ENCODE results near the gene NUP37.
"Not testable (repeated sequence)": the region's sequence is repeated elsewhere in the genome, so short reads cannot be mapped to it uniquely, and the experiment has no call there.

NUP37 gene

DNA sequence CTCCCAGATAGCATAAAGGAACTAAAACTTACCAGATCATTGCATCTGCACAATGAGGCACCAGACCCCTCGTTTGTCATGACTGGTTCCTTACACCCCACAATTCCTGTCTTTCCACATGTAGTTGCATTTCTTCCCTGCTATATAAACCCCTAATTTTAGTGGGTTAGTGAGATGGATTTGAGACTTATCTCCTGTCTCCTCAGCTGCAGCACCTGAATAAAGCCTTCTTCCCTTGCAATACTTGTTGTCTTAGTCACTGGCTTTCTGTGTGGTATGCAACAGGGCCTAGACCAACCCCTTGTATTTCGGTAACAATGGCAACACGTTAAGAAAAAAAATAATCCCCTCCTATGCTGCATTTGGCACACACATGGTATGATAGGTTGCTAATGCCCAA is 13.0 kb downstream of the NUP37 start:
- no peak for DNase-seq (ENCODE audit: low read depth)
- TF ChIP-seq, protein P1, sequence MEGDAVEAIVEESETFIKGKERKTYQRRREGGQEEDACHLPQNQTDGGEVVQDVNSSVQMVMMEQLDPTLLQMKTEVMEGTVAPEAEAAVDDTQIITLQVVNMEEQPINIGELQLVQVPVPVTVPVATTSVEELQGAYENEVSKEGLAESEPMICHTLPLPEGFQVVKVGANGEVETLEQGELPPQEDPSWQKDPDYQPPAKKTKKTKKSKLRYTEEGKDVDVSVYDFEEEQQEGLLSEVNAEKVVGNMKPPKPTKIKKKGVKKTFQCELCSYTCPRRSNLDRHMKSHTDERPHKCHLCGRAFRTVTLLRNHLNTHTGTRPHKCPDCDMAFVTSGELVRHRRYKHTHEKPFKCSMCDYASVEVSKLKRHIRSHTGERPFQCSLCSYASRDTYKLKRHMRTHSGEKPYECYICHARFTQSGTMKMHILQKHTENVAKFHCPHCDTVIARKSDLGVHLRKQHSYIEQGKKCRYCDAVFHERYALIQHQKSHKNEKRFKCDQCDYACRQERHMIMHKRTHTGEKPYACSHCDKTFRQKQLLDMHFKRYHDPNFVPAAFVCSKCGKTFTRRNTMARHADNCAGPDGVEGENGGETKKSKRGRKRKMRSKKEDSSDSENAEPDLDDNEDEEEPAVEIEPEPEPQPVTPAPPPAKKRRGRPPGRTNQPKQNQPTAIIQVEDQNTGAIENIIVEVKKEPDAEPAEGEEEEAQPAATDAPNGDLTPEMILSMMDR (IDR thresholded peaks at IDR 0.05; ENCODE audit: low read length, missing control alignments), result no peak
- H3K4me3 ChIP-seq (replicated peaks; ENCODE audit: low read depth, low read length), result no peak overlapping the region

DNA sequence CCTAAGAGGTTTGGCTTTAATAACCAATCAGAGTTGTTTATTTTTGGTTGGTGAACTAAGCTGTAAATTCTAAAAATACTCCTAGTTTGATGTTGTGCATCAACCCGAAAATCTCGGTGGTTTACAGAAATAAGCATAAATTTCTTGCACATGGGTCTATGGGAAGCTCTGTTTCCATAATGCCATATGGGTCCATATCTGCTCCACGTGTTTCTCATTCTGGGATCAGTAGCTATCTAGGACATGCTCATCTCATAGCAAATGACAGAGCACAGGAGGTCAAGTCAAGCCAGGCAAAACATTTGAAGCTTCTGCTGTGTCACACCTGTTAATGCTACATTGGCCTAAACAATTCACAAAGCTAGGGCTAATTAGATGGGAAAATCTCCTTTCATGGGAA is 23.1 kb downstream of the NUP37 start:
- no peak for DNase-seq (ENCODE audit: low read depth)
- TF ChIP-seq, protein P1 (IDR thresholded peaks at IDR 0.05; ENCODE audit: low read length, missing control alignments), result no peak
- H3K4me3 ChIP-seq (replicated peaks; ENCODE audit: low read depth, low read length), result no peak overlapping the region

DNA sequence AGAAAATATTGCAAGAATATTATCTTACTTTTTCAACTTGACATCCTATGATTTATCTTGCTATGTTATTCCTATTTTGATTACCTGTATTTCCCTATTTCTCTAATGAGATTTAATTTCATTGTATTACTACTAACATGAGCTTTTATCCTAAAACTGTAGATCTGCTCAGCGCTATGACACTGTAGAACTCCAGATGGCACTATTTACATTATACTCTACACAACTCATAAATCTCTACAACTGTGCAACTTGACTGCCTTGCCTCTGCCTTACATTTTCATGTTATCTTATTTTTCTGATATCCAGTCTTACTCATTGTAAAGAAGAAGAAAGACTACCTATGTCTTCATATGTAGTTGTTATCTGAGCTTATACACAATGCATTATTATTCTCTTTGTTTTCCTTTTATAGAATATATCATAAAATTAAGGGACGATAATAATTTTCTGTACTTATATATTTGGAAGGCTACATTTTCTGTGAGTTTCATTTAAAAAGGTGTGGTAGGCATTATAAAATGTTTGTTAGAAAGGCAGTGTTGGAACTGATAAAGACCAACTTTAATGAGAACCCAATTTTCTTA is 24.1 kb downstream of the NUP37 start:
- TF ChIP-seq, protein P1 (IDR thresholded peaks at IDR 0.05; ENCODE audit: low read length, missing control alignments), result peak; percentile 69
- peak; percentile 68 for DNase-seq (ENCODE audit: low read depth)
- no peak overlapping the region for H3K4me3 ChIP-seq (replicated peaks; ENCODE audit: low read depth, low read length)

DNA sequence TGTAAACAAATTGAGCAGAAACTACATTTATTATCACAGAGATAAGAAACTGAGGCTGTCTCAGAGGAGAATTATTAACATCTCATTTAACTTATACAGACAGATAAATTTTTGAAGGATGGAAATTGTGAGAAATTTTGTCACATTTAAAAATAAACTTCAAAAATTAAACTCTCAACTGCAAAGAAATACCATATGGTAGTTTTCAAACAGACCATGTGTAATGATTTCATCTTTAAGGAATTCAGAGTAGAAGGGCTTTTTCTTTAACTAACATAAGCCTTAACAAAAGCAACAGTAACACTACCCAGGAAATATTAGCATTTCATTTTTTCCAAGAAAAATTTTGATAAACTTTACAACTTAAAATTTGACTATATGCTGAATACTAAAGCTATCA is 26.6 kb downstream of the NUP37 start:
- DNase-seq (ENCODE audit: low read depth), result peak; percentile 46
- H3K4me3 ChIP-seq (replicated peaks; ENCODE audit: low read depth, low read length), result no peak overlapping the region
- TF ChIP-seq, protein P1 (IDR thresholded peaks at IDR 0.05; ENCODE audit: low read length, missing control alignments), result no peak

DNA sequence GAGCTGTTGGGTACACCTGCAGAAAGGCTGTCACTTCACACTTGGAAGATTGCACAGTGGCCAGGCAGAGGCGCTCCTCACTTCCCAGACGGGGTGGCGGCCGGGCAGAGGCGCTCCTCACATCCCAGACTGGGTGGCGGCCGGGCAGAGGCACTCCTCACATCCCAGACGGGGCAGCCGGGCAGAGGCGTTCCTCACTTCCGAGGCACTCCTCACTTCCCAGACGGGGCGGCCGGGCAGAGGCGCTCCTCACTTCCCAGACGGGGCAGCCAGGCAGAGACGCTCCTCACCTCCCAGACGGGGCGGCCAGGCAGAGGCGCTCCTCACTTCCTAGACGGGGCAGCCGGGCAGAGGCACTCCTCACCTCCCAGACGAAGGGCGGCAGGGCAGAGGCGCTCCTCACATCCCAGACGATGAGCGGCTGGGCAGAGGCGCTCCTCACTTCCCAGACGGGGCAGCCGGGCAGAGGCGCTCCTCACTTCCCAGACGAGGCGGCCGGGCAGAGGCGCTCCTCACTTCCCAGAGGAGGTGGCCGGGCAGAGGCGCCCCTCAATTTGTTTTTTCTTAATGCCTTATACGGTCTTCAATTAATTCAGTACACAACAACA is 30.6 kb downstream of the NUP37 start:
- not testable (repeated sequence) for DNase-seq (ENCODE audit: low read depth); H3K4me3 ChIP-seq (replicated peaks; ENCODE audit: low read depth, low read length)

DNA sequence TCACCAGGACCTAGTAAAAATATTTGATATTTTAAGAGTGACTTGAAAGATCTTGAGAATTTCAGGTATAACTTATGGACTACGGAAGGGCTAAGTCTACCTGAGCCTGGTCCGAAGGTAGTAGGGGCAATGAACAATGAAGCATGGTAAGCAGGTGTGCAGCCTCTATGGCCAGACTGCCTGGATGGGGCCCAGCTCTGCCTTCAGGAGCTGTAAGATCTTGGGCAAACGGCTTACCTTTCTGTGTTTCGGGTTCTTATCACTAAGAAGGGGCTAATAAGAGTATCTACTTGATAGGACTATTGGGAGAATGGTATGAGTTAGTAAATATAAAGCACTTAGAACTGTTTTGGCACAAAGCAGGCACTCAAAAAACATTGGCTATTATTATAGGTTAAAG is 39.1 kb downstream of the NUP37 start:
- TF ChIP-seq, protein P1 (IDR thresholded peaks at IDR 0.05; ENCODE audit: low read length, missing control alignments), result no peak
- no peak for DNase-seq (ENCODE audit: low read depth)
- H3K4me3 ChIP-seq (replicated peaks; ENCODE audit: low read depth, low read length), result no peak overlapping the region

DNA sequence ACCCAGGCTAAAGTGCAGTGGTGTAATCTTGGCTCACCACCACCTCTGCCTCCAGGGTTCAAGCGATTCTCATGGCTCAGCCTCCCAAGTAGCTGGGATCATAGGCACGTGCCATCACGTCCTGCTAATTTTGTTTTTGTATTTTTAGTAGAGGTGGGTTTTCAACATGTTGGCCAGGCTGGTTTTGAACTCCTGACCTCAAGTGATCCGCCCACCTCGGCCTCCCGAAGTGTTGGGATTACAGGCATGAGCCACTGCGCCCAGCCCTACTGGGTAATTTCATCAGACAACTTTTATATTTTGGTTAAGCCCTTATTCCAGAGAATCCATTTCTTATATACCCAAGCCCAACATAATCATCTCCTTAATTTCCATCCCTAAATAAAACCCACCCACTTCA is 47.8 kb downstream of the NUP37 start:
- not testable (repeated sequence) for DNase-seq (ENCODE audit: low read depth); H3K4me3 ChIP-seq (replicated peaks; ENCODE audit: low read depth, low read length)

DNA sequence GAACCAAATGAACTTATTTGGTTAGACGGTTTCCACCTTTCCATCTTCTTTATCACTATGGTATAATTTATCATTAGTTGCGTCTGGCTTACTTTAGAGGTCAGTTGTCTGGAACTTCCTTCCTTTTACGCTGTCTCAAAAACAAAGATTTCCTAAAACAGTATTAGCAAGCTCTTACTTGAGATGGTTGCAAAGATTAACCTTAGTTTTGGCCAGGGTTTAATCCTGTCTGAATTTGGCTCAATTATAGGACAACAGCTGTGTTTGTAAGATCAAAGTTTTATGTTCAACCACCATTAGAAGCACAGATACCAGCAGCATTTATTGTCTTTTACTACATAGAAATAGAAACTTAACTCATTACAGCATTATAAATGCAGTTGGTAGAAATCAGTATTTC is 50.2 kb downstream of the NUP37 start:
- no peak for DNase-seq (ENCODE audit: low read depth)
- H3K4me3 ChIP-seq (replicated peaks; ENCODE audit: low read depth, low read length), result no peak overlapping the region
- TF ChIP-seq, protein P1 (IDR thresholded peaks at IDR 0.05; ENCODE audit: low read length, missing control alignments), result no peak
